Measurements from ENCODE around the gene NGDN.

Gene NGDN

GRCh38 chr14:23522643-23523198, 53.2 kb downstream of the NGDN start:
- no peak for DNase-seq (ENCODE audit: low read depth)

- no peak for DNase-seq (ENCODE audit: low read depth)
Observed at GRCh38 chr14:23523229-23524016, 53.9 kb downstream of the NGDN start.

- DNase-seq (ENCODE audit: low read depth): no peak
Observed at GRCh38 chr14:23524954-23525353, 55.5 kb downstream of the NGDN start.

- no peak for DNase-seq (ENCODE audit: low read depth)
Observed at GRCh38 chr14:23525611-23526010, 56.1 kb downstream of the NGDN start.

Measured in EH (cell line).